IPS DF 19.7 (cell line): ENCODE data around the gene TP53TG3C.
"Not testable (repeated sequence)": the region's sequence is repeated elsewhere in the genome, so short reads cannot be mapped to it uniquely, and the experiment has no call there.

ENCODE experiments used
- DNase-seq: peaks from one replicate; pipeline ENCODE4 v3.0.0-alpha.2; 2013; ENCODE audit warnings: low read depth, low spot score

TP53TG3C gene, protein sequence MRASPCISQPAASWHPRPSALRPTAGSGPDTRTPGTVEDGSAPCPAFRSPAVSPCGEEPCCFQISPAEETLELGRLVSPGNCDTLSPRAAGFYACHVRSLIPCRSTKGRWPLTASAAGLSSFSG

DNA sequence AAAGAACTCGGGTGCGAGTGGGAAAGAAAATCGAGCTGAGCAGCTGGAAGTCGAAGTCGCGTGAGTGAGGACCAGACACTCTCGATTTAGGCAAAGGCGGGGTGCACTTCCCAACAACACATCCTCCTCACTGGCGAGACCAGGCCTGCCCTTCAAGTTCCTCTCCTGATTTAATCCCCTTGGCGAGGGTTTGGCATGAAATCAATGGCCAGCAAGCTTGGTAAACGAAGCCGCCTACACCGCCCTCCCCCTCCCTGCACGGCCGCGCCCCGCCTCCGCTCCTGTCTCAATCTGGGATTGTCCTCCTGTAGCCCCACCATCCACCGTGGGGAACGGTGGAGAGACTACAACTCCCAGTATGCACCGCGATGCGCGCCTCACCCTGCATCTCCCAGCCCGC is at the start of gene TP53TG3C:
TSS of gene TP53TG3C (plus strand) at position 301 of the 400 bp plus-strand sequence. CDS start at position 369, 68 bp downstream.
- DNase-seq = not testable (repeated sequence)
